Breast epithelium (tissue), 4 donors: ENCODE measurements around the gene HDDC3. TPM values are rescaled to one million over a fixed set of nuclear protein-coding genes. Genes with fewer than 3 reads are reported as not detected.

Experiments used
- DNase-seq, 2 donors: peaks; one replicate each; pipeline ENCODE4 v3.0.0-alpha.2; 2019; ENCODE audit warnings: low spot score in 2 of 2
- H3K27ac ChIP-seq, 2 donors: fragments of 200-600 bp; sonication (generic) in 1 of 2; one replicate each; pipeline ENCODE4 v1.5.1; 2016 to 2019; ENCODE audit warnings: mild to moderate bottlenecking in 1 of 2
- H3K27me3 ChIP-seq, 2 donors: fragments of 200-600 bp; sonication (generic) in 1 of 2; one replicate each; pipeline versions ENCODE4 v1.5.1 to v1.6.0; 2017 to 2019; ENCODE audit warnings: control low read depth in 1 of 2, mild to moderate bottlenecking in 1 of 2
- H3K36me3 ChIP-seq: fragments of 200-600 bp; one replicate; pipeline ENCODE4 v1.5.1; 2019
- H3K4me1 ChIP-seq, 2 donors: fragments of 200-600 bp; sonication (generic); one replicate each; pipeline ENCODE4 v1.5.1; 2016 to 2019; ENCODE audit warnings: control low read depth in 1 of 2
- H3K4me3 ChIP-seq, 3 donors: fragments of 200-600 bp; sonication (generic); 1 replicate in 2 of 3; 2 replicates in 1 of 3; pipeline ENCODE4 v1.5.1; 2016 to 2019; ENCODE audit warnings: mild to moderate bottlenecking in 3 of 3, moderate library complexity in 2 of 3
- H3K9me3 ChIP-seq, 2 donors: fragments of 200-600 bp; sonication (generic) in 1 of 2; one replicate each; pipeline ENCODE4 v1.5.1; 2016 to 2019; ENCODE audit warnings: control low read depth in 1 of 2
- CTCF ChIP-seq, 3 donors: fragments of 450-650 bp; IDR thresholded peaks; one replicate each; pipeline ENCODE4 v1.5.1; 2016 to 2017; ENCODE audit warnings: antibody characterized with exemption in 3 of 3, mild to moderate bottlenecking in 3 of 3, moderate library complexity in 3 of 3
- POLR2A ChIP-seq: fragments of 450-650 bp; IDR thresholded peaks from one replicate; pipeline ENCODE4 v1.6.1; 2016; ENCODE audit warnings: antibody characterized with exemption, mild to moderate bottlenecking, moderate library complexity
- POLR2AphosphoS5 ChIP-seq, 3 donors: sonication (generic); formaldehyde crosslinking; IDR thresholded peaks; one replicate each; pipeline ENCODE4 v1.6.1; 2017; ENCODE audit warnings: antibody characterized with exemption in 3 of 3
- intact Hi-C: fragments of 100-400 bp; cut with DNase I; formaldehyde crosslinking; loops from one replicate; pipeline ENCODE4 v1.15.1; 2023; ENCODE audit warnings: low total_unique reads
- total RNA-seq, 3 donors: library from RNA; depleted of rRNA; stranded (reverse); fragments of >200 nt; gene quantifications; one replicate each; pipeline ENCODE4 v1.1.0, GENCODE V29; 2016

HDDC3 gene
- total RNA-seq, 3 donors from 2014 or later = 19.0 to 22.3 (median 19.4) TPM

GRCh38 chr15:90915808-90916440 lies 16.4 kb downstream of the HDDC3 start:
- TF ChIP-seq POLR2A (no peak), CTCF (IDR thresholded peaks at IDR 0.05) (no peak), POLR2AphosphoS5 (IDR thresholded peaks at IDR 0.05) (no peak)
- H3K9me3 ChIP-seq = no peaks in the 10 kb centered on the region
- no peak overlapping the region for H3K27ac ChIP-seq
- no peak for DNase-seq
- H3K27me3 ChIP-seq = no peaks in the 10 kb centered on the region
- H3K4me3 ChIP-seq = no peak overlapping the region
- H3K4me1 ChIP-seq = no peaks in the 10 kb centered on the region
- peaks cover 20% of the 10 kb centered on the region for H3K36me3 ChIP-seq
- intact Hi-C loops = no loop called here

- no peak for DNase-seq
- TF ChIP-seq CTCF (IDR thresholded peaks at IDR 0.05) = no peak
- Histone ChIP-seq H3K4me3 (no peak overlapping the region), H3K36me3 (peaks cover 20% of the 10 kb centered on the region), H3K4me1 (no peaks in the 10 kb centered on the region), H3K27ac (no peak overlapping the region), H3K9me3 (no peaks in the 10 kb centered on the region), H3K27me3 (no peaks in the 10 kb centered on the region)
- intact Hi-C loops = no loop called here
Observed at GRCh38 chr15:90915216-90915807, 17.0 kb downstream of the HDDC3 start.

GRCh38 chr15:90914305-90915080 lies 17.9 kb downstream of the HDDC3 start:
- H3K4me1 ChIP-seq = no peaks in the 10 kb centered on the region
- intact Hi-C loops = no loop called here
- no peak for TF ChIP-seq POLR2AphosphoS5 (IDR thresholded peaks at IDR 0.05)
- H3K27me3 ChIP-seq = no peaks in the 10 kb centered on the region
- H3K4me3 ChIP-seq = no peak overlapping the region
- H3K9me3 ChIP-seq = no peaks in the 10 kb centered on the region
- H3K36me3 ChIP-seq = peaks cover 20% of the 10 kb centered on the region
- no peak for DNase-seq
- H3K27ac ChIP-seq = no peak overlapping the region

- peaks cover 20% of the 10 kb centered on the region for H3K36me3 ChIP-seq
- H3K9me3 ChIP-seq = no peaks in the 10 kb centered on the region
- intact Hi-C loops = no loop called here
- no peak overlapping the region for H3K27ac ChIP-seq
- no peak for TF ChIP-seq POLR2A
- H3K27me3 ChIP-seq = no peaks in the 10 kb centered on the region
- no peak overlapping the region for H3K4me3 ChIP-seq
- DNase-seq = no peak
- H3K4me1 ChIP-seq = no peaks in the 10 kb centered on the region
Observed at GRCh38 chr15:90913398-90913944, 18.9 kb downstream of the HDDC3 start.

GRCh38 chr15:90912770-90913075 lies 19.6 kb downstream of the HDDC3 start:
- H3K4me3 ChIP-seq = no peak overlapping the region
- H3K27me3 ChIP-seq = no peaks in the 10 kb centered on the region
- no peak for DNase-seq
- H3K9me3 ChIP-seq = no peaks in the 10 kb centered on the region
- peaks cover 20% of the 10 kb centered on the region for H3K36me3 ChIP-seq
- TF ChIP-seq POLR2A (no peak), POLR2AphosphoS5 (IDR thresholded peaks at IDR 0.05) (no peak), CTCF (IDR thresholded peaks at IDR 0.05) (no peak)
- H3K4me1 ChIP-seq = no peaks in the 10 kb centered on the region
- intact Hi-C loops = no loop called here
- no peak overlapping the region for H3K27ac ChIP-seq
